ENCODE data around the gene CHSY1. TPM values are rescaled to one million over a fixed set of nuclear protein-coding genes. Genes with fewer than 3 reads are reported as not detected.
A peak's percentile ranks its signal among the peaks of the same experiment; 100 is the strongest.

Gene CHSY1
- total and polyA plus RNA-seq, 12 donors: 14.8 to 82.5 (median 34.2) TPM

DNA sequence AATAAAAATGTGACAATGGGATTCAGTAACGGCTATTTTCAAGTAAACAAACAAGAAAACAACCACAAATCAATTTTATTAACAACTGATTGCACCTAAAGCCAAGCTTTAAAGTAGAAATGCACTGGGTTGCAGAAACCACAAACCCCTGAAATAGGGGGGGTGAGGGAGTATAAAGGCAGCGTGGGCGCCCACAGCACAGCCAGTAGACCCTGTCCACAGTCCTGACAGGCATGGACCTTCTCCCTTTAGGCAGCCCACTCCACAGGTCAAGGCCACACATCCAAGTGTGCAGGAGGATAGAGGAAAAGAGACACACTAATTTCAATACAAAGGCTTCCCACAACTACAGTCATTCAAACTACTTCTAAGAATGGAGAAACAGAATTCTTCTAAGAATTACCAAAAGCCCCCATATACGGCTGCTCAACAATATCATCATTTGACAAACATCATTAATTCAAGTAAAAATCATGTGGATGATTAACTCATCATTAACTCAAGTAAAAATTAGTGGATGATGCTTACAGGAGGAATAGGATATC, 48.7 kb downstream of the CHSY1 start:
- Histone ChIP-seq H3K4me3 (no peak overlapping the region), H3K9me3 (replicated peaks in 1 of 3) (no peaks in the 10 kb centered on the region), H3K4me1 (replicated peaks in 1 of 2) (peaks cover 50 to 90% of the 10 kb centered on the region in 2 donors), H3K27ac (peak overlapping the region in 4 of 5 donors; percentile 46 to 85 (median 74)), H3K36me3 (replicated peaks in 1 of 2) (no peaks in the 10 kb centered on the region), H3K27me3 (no peaks in the 10 kb centered on the region)
- TF ChIP-seq POLR2A (IDR thresholded peaks at IDR 0.05): no peak
- TF ChIP-seq, protein P1, sequence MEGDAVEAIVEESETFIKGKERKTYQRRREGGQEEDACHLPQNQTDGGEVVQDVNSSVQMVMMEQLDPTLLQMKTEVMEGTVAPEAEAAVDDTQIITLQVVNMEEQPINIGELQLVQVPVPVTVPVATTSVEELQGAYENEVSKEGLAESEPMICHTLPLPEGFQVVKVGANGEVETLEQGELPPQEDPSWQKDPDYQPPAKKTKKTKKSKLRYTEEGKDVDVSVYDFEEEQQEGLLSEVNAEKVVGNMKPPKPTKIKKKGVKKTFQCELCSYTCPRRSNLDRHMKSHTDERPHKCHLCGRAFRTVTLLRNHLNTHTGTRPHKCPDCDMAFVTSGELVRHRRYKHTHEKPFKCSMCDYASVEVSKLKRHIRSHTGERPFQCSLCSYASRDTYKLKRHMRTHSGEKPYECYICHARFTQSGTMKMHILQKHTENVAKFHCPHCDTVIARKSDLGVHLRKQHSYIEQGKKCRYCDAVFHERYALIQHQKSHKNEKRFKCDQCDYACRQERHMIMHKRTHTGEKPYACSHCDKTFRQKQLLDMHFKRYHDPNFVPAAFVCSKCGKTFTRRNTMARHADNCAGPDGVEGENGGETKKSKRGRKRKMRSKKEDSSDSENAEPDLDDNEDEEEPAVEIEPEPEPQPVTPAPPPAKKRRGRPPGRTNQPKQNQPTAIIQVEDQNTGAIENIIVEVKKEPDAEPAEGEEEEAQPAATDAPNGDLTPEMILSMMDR (IDR thresholded peaks at IDR 0.05): no peak
- intact Hi-C loops (cut with DNase I): no loop called here
- 47 to 51% (median 51%) methylated on average over 4 of the region's 4 CpGs for WGBS, 4 donors
- DNase-seq: no peak

DNA sequence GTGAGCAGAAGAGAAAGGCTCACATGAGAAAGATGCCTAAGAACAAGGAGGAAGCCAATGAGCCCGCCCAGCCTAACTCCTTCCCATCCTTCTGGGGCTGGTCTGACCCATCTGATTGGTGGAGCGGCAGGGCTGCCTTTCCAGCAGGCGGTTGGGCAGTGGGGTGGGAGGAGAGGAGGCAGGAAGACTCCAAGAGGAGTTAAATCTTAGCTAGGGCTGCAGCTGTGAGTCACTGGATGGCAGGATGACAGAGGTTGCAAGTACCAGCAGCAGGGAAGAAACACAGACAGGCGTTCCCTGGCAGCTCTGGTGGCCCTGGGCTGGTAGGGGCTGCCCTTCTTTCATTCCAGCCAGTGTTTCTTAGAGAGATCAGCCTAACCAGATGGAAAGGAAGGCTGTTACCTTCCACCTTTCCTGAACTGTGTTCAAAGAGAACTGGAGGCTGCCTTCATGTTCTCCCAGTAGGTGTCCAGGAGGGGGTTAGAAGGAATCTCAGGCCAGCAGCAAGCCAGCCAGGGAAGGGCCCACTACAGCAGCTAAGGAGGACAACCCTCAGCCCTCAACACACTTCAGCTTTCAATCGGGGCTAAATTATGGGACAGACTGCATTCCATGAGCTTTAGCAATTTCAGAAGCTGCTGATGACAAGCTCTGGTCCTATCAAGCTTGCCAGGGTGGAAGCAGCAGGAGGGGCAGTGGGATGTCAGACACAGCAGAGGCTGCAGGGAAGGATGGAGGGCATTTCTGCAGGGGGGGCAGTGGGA, 50.3 kb downstream of the CHSY1 start:
- Histone ChIP-seq H3K27me3 (no peaks in the 10 kb centered on the region), H3K9me3 (replicated peaks in 1 of 3) (no peaks in the 10 kb centered on the region), H3K27ac (peak overlapping the region in 4 of 5 donors; percentile 61 to 90 (median 85)), H3K4me1 (replicated peaks in 1 of 2) (peaks cover 50 to 94% of the 10 kb centered on the region in 2 donors), H3K4me3 (no peak overlapping the region), H3K36me3 (replicated peaks in 1 of 2) (no peaks in the 10 kb centered on the region)
- 4 to 14% (median 9%) methylated on average over 5 of the region's 5 CpGs for whole genome bisulfite sequencing, 4 donors
- TF ChIP-seq, protein P1 (IDR thresholded peaks at IDR 0.05): no peak
- TF ChIP-seq POLR2A (IDR thresholded peaks at IDR 0.05): peak in 1 of 2 donors; percentile 71
- intact Hi-C loops (cut with DNase I): no loop called here
- peak; percentile 93 to 98 (median 98) for DNase-seq

DNA sequence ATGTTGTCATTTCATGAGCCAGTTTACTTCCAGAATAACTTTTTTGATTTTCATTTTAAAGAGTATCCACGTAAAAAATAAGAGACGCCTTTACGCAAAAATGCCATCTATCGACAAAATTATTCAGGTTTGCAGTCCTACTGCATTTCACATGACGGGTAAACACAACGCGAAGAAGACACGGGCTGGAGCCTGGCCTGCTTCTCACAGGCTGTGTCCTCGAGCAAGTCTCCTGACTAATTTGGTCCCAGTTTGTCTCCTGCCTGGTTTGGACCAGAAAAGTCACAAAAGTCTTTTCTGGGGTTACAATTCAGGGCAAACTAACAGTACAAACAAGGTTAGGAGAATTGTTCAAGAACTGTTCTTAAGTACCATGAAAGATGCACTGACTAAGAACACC, 51.7 kb downstream of the CHSY1 start:
- peak in 3 of 7 donors; percentile 57 to 62 (median 60) for DNase-seq
- Histone ChIP-seq H3K27ac (peak overlapping the region; percentile 27 to 90 (median 82)), H3K36me3 (replicated peaks in 1 of 2) (no peaks in the 10 kb centered on the region), H3K4me1 (replicated peaks in 1 of 2) (peaks cover 47 to 91% of the 10 kb centered on the region in 2 donors), H3K27me3 (no peaks in the 10 kb centered on the region), H3K9me3 (replicated peaks in 1 of 3) (no peaks in the 10 kb centered on the region), H3K4me3 (no peak overlapping the region)
- TF ChIP-seq POLR2A (IDR thresholded peaks at IDR 0.05): no peak
- TF ChIP-seq, protein P1 (IDR thresholded peaks at IDR 0.05): no peak
- WGBS, 4 donors: 45 to 57% (median 53%) methylated on average over 9 of the region's 9 CpGs
- intact Hi-C loops (cut with DNase I): no loop called here

DNA sequence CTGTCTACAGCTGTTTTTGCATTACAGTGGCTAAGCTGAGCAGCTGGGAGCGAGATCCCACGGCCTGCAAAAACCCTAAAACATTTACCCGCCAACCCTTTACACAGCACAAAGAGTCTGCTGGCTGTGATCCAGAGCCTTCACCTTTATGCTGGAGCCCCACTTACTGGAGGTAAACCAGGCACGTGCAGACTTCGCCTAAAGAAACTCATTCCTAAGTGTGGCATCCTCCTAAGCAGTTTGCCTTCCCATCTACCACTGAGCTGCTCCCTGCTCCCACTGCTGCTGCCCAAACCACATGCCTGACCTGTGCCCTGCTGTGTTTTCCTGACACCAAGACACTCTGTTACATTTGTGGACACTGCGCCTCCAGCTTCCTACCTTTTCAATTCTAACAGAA, 53.0 kb downstream of the CHSY1 start:
- TF ChIP-seq, protein P1 (IDR thresholded peaks at IDR 0.05): no peak
- TF ChIP-seq POLR2A (IDR thresholded peaks at IDR 0.05): no peak
- Histone ChIP-seq H3K36me3 (replicated peaks in 1 of 2) (no peaks in the 10 kb centered on the region), H3K27me3 (no peaks in the 10 kb centered on the region), H3K4me1 (replicated peaks in 1 of 2) (peaks cover 33 to 91% of the 10 kb centered on the region in 2 donors), H3K27ac (peak overlapping the region; percentile 39 to 90 (median 82)), H3K9me3 (replicated peaks in 1 of 3) (no peaks in the 10 kb centered on the region), H3K4me3 (peak overlapping the region in 1 of 4 donors; percentile 17)
- 79 to 85% (median 80%) methylated on average over 4 to 6 of the region's 6 CpGs for WGBS, 4 donors
- intact Hi-C loops (cut with DNase I): no loop called here
- DNase-seq: no peak
